Suprapubic skin (tissue), 3 donors: ENCODE measurements around the gene EPS8.

Experiments used
- EP300 ChIP-seq: sonication (generic); formaldehyde crosslinking; IDR thresholded peaks from one replicate; pipeline ENCODE4 v1.6.1; 2017; ENCODE audit warnings: antibody characterized with exemption
- TF ChIP-seq, protein P1 (sequence below), 2 donors: fragments of 200-600 bp in 1 of 2; fragments of 450-650 bp in 1 of 2; sonication (generic) in 1 of 2; IDR thresholded peaks; one replicate each; pipeline ENCODE4 v1.5.1; 2016 to 2019; ENCODE audit warnings: antibody characterized with exemption in 2 of 2, mild to moderate bottlenecking in 1 of 2, moderate library complexity in 1 of 2

DNA sequence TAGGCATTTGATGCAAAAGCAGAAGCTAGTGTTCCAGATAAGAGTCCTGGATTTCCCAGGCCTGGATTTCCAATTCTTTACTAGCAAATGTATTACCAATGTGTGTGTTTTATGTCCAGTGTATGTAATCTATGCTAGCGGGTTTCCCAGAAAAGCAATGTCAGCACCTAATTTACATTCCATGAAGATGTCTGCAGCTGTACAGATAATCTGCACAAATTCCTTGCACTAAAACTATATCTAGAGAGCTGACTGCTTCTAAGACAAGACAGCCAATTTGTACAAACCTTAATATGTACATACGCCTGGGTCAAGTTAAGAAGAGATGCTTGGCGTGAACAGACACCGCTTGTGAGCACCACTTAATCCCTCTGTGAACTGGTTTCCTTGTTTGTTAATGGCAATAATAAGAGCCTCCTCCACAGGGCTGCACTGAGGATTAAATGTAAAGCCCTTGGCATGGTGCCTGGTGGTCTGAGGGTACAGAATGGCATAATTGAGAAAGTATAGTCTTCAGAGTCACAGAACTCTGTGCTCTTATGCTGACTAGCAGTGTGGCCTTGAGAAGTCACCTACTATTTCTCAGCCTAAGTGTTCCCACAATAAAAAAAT lies 185.6 kb downstream of the EPS8 start:
- TF ChIP-seq, protein P1, sequence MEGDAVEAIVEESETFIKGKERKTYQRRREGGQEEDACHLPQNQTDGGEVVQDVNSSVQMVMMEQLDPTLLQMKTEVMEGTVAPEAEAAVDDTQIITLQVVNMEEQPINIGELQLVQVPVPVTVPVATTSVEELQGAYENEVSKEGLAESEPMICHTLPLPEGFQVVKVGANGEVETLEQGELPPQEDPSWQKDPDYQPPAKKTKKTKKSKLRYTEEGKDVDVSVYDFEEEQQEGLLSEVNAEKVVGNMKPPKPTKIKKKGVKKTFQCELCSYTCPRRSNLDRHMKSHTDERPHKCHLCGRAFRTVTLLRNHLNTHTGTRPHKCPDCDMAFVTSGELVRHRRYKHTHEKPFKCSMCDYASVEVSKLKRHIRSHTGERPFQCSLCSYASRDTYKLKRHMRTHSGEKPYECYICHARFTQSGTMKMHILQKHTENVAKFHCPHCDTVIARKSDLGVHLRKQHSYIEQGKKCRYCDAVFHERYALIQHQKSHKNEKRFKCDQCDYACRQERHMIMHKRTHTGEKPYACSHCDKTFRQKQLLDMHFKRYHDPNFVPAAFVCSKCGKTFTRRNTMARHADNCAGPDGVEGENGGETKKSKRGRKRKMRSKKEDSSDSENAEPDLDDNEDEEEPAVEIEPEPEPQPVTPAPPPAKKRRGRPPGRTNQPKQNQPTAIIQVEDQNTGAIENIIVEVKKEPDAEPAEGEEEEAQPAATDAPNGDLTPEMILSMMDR (IDR thresholded peaks at IDR 0.05) = no peak
- TF ChIP-seq EP300 = no peak
